GM19452 (cell line): ENCODE measurements around the gene ZNF783.
"Not testable (repeated sequence)": the region's sequence is repeated elsewhere in the genome, so short reads cannot be mapped to it uniquely, and the experiment has no call there.

Experiments
- ATAC-seq: cut with Tn5 transposase; IDR thresholded peaks from one replicate; pipeline ENCODE4 v1.9.1; 2021; ENCODE audit not compliant: unreplicated experiment

ZNF783 gene

DNA sequence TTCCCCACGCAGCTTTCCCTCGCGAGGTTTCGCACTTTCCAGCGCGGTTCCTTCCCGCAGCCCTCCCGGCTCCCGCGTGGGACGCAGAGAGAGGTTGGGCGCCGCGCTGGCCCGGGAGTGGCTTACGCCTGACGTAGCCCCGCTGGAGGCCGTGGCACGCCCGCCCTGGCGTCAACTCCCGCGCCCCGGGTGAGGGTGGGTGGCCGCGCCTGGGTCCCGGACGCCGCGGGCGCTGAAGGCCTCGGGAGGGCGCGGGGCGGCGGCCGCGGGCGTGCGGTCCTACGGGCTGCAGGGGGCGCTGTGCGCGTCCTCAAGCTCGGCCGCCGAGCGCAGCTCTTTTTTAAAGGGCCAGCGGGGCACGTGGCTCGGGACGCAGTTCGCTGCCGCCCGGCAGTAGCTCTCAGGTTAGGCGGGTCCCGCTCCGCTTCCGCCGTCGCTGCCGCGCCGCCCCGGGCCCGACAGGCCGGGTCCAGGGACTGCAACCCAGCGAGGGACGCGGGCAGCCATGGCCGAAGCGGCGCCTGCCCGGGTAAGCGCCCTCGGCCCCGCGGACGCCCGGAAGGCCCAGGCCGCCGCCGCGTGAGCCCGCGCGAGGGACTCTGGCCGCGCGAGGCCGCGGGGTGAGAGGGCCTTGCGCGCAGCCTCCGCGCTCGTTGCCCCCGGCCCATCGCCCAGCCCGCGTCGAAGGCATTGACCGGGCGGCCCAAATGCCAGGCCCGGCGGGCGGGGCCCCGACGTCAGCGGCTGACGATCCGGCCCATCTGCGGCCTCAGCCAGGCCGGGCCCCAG is at the start of gene ZNF783:
ZNF783 (plus strand) TSS at position 368 of the 789 bp plus-strand sequence; CDS start at position 506, 138 bp downstream.
- ATAC-seq, result peak; percentile 85

GRCh38 chr7:149214020-149214720 is 47.8 kb upstream of the ZNF783 start:
- ATAC-seq, result no peak

GRCh38 chr7:149216402-149216801 is 45.6 kb upstream of the ZNF783 start:
- no peak for ATAC-seq

DNA sequence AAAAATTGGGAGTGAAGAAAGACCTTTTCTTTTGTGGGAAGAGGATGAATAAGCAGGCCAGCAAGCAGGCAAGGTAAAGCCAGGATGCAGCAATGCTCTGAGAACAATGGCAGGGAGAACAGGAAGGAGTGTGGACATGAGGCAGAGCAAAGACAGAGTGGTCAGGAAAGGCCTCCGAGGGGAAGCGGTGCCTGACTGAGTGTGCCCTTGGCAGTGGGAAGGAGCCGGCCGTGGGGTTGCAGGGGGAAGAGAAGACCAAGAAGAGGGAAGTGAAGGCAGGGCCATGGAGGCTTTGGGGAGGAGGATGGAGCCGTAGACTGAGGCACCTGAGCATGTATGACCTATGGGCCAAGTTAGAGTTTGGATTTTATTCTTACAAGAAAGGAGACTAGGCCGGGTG is 44.4 kb upstream of the ZNF783 start:
- ATAC-seq, result no peak

DNA sequence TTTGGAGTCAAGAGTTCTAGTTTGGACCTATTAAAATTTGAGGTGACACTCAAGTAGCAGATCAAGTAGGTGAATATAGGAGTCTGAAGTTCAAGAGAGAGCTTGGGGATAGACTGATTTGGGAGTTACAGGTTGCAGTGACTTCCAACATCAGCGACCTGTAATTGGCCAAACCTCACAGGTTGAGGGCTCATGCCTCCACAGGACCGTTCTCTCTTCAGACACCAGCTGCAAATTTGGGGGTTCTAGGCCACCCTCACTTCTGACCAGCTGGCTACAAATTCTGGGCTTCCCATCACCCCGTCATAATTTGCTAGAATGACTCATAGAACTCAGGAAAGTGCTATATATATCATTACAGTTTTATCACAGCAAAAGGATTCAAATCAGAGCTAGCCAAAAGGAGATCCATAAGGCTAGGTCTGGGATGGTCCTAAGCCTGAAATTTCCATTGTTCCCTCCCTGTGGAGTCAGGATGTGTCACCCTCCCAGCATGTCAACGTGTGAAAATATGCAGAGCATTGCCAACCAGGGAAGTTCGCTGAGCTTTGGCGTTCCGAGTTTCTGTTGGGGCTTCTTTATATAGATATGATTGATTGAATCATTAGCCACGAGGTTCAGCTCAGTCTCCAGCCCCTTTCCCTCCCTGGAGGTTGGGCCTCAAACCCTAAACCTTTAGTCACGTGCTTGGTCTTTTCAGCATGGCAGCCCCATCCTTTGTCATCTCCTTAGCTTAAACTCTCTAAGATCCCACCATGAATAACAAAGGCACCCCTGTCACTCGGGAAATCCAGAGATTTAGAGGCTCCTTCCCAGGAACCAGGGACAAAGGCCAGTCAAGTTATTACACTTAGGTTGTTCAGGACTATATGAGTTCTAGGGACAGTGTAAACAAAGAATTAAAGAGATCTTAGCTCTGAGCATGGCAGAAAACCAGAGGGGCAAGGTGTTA is 43.3 kb upstream of the ZNF783 start:
- no peak for ATAC-seq

GRCh38 chr7:149220534-149220933 is 41.5 kb upstream of the ZNF783 start:
- no peak for ATAC-seq

GRCh38 chr7:149223176-149223575 is 38.8 kb upstream of the ZNF783 start:
- ATAC-seq, result no peak

DNA sequence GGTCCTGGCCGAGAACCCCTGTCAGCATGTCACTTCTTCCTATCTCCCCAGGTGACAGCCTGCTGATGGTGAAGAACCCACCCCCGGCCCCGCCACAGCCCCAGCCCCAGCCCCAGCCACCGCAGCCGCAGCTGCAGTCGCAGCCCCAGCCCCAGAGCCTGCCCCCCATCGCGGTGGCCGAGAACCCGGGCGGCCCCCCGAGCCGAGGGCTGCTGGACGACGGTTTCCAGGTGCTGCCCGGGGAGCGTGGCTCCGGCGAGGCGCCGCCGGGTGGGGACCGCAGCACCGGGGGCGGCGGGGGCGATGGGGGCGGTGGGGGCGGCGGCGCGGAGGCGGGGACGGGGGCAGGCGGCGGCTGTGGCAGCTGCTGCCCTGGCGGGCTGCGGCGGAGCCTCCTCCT is 38.2 kb upstream of the ZNF783 start:
- no peak for ATAC-seq

GRCh38 chr7:149224352-149224751 is 37.6 kb upstream of the ZNF783 start:
- ATAC-seq, result no peak

DNA sequence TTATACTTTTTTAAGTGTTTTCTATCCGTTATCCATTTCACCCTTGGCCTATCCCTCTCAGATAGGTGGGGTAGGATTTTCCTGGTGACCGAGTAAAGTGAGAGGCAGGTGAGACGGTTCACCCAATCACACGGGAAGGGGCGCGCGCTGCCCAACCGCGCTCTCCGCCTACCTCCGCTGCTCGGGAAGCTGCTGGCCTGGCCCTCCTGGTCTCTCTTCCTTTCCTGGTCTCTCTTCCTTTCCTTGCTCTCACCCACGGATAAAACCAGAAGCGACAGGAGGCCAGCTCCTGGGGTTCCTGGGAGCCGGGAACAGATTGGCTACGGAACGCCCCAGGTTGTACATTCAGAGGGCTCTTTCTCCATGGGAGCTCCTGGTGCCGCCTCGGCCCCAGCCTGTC is 36.9 kb upstream of the ZNF783 start:
- ATAC-seq, result no peak

DNA sequence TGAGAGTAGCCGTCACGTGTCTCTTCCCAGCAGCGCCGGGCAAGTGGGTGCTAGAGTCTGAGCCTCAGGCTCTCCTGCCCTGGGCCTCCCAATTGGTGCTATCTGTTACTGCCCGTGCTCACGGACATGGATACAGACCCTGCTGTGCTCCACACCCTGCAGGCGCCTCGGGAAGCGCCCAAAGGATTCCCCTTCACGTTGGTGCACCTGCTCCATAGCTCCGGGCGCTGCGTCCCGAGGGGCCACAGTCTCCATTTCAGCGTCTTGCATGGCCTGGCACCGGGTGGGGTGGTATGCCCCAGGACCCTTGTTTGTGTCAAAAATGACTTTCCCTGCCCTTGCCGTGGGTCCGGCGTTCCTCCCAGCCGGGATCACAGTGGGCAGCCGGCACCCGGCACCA is 36.3 kb upstream of the ZNF783 start:
- no peak for ATAC-seq

- ATAC-seq, result not testable (repeated sequence)
These were observed 35.6 kb upstream of the ZNF783 start for GRCh38 chr7:149226366-149226765.

GRCh38 chr7:149226840-149227494 is 35.0 kb upstream of the ZNF783 start:
- no peak for ATAC-seq

DNA sequence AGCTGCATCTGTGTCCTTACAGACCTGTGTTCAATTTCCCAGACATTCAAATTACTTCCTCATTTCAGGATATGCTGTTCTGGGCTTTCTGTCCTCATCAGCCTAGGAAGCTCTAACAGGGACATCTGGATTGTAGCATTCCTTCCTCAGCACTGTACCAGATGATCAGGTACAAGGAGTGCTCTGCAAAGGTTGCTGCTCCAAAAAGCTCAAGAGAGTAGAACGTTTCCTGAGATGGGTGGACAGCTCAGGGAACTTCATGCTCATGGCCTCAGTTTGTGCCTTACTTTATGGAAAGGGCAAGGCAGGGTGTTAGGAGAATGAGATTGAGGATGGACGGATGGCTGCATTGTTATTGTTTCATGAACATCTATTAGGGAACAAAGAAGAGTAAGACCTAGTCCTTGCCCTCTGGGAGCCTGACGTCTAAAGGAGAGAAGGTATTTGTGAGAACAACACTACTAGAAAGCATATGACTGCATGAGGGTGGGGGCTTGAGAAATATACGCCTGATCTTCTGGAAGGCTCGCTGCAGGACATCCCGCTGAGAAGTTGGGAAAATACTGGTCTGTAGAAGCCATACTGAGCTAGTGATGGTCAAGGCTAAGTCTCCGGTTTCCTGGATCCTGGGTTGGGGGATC is 33.0 kb upstream of the ZNF783 start:
- ATAC-seq, result no peak

DNA sequence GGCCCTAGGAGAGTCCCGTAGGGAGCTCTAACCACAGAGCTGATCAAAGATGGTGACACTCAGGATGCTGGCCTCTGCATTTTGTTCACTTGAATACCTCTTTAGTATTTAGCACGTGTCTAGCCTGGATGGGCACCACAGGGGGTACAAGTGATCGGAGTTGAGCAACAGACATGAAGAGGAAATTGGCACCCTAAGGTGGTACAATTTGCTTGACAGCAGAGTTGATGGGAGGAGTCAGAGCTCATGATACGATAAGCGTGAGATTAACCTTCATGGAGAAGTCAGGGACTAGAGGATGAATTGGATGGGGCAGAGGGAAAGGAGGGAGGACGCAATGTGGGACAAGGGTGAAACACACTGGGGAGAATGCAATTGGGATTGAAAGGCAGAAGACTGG is 32.5 kb upstream of the ZNF783 start:
- no peak for ATAC-seq

DNA sequence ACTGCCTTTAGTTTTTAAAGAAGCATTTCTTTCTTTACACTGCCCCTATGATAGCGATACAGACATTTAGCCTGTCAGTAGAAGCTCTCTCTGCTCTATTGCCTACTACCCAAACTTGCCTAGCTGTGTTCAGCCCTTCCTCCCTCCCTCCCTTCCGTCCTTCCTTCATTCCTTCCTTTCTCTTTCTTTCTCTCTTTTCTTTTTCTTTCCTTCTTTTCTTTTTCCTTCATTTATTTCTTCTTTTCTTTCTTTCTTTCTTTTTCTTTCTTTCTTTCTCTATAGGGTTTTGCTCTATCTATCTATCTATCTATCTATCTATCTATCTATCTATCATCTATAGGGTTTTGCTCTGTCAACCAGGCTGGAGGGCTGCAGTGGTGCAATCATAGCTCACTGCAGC is 29.6 kb upstream of the ZNF783 start:
- ATAC-seq, result no peak

DNA sequence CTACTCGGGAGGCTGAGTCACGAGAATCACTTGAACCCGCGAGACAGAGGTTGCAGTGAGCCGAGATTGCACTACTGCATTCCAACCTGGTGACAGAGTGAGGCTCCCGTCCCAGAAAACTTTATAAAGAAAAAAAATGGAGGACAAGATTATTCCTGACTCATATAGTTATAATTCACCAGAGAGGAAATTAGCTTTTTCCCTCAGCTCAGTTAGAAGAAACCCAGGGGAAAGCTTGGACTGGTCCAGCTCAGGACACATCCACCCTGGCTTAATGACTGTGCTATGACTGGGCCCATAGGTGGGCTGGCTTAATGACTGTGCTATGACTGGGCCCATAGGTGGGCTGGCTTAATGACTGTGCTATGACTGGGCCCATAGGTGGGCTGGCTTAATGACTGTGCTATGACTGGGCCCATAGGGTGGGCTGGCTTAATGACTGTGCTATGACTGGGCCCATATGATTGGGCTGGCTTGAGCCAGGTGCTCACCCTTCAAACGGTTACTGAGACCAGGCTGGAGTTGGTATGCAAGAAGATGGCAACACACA is 28.3 kb upstream of the ZNF783 start:
- ATAC-seq, result not testable (repeated sequence)

- no peak for ATAC-seq
These were observed 24.5 kb upstream of the ZNF783 start for GRCh38 chr7:149237502-149237901.

- ATAC-seq, result no peak
These were observed 23.9 kb upstream of the ZNF783 start for GRCh38 chr7:149238051-149238450.
